ENCODE results near the gene APOL5.

DNA sequence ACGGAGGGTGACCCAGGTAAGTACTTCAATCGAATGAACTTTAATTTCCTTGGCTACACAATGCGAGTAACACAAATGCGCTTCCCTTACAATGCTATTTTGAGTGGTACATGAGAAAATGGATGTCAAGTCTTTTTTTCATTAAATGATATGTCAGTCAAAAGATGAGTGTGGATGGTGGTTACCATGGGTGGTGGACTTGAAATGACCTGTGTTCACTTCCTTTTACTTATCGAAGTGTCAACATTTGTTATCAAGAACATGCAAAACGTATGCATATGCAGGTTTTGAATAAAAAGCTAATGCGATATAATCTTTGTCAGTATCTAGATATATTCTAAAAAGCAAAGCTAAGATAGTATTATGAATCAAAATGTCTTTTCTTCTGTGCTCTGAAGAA, 8.8 kb upstream of the APOL5 start:
- TF ChIP-seq, protein P1, sequence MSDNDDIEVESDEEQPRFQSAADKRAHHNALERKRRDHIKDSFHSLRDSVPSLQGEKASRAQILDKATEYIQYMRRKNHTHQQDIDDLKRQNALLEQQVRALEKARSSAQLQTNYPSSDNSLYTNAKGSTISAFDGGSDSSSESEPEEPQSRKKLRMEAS (IDR thresholded peaks at IDR 0.05; ENCODE audit: low read depth, low read length) = no peak
- TF ChIP-seq, protein P2, sequence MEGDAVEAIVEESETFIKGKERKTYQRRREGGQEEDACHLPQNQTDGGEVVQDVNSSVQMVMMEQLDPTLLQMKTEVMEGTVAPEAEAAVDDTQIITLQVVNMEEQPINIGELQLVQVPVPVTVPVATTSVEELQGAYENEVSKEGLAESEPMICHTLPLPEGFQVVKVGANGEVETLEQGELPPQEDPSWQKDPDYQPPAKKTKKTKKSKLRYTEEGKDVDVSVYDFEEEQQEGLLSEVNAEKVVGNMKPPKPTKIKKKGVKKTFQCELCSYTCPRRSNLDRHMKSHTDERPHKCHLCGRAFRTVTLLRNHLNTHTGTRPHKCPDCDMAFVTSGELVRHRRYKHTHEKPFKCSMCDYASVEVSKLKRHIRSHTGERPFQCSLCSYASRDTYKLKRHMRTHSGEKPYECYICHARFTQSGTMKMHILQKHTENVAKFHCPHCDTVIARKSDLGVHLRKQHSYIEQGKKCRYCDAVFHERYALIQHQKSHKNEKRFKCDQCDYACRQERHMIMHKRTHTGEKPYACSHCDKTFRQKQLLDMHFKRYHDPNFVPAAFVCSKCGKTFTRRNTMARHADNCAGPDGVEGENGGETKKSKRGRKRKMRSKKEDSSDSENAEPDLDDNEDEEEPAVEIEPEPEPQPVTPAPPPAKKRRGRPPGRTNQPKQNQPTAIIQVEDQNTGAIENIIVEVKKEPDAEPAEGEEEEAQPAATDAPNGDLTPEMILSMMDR (IDR thresholded peaks at IDR 0.05 in 2 of 3, conservative IDR thresholded peaks at IDR 0.05 in 1 of 3; ENCODE audit: control insufficient read depth in 2 of 3, extremely low read depth in 1 of 3, insufficient read depth in 1 of 3, low read depth in 3 of 3, low read length in 3 of 3) = no peak
- TF ChIP-seq SREBF1 (IDR thresholded peaks at IDR 0.05; ENCODE audit: low read length) (no peak), IKZF2 (IDR thresholded peaks at IDR 0.05) (no peak), ATF3 (IDR thresholded peaks at IDR 0.05; ENCODE audit: borderline replicate concordance, extremely low read depth, low read depth, low read length) (no peak), ZNF274 (IDR thresholded peaks at IDR 0.05; ENCODE audit: insufficient read depth, insufficient read length) (no peak), RB1 (IDR thresholded peaks at IDR 0.05; ENCODE audit: borderline replicate concordance) (no peak), YY1 (IDR thresholded peaks at IDR 0.05; ENCODE audit: low read depth, low read length) (no peak), CBX5 (IDR thresholded peaks at IDR 0.05; ENCODE audit: low read depth) (no peak), ETV6 (conservative IDR thresholded peaks at IDR 0.05 in 1 of 2, IDR thresholded peaks at IDR 0.05 in 1 of 2; ENCODE audit: borderline replicate concordance in 1 of 2, low read depth in 1 of 2) (no peak), CBX3 (IDR thresholded peaks at IDR 0.05; ENCODE audit: borderline replicate concordance, low read depth) (no peak)
- TF ChIP-seq, protein P3, sequence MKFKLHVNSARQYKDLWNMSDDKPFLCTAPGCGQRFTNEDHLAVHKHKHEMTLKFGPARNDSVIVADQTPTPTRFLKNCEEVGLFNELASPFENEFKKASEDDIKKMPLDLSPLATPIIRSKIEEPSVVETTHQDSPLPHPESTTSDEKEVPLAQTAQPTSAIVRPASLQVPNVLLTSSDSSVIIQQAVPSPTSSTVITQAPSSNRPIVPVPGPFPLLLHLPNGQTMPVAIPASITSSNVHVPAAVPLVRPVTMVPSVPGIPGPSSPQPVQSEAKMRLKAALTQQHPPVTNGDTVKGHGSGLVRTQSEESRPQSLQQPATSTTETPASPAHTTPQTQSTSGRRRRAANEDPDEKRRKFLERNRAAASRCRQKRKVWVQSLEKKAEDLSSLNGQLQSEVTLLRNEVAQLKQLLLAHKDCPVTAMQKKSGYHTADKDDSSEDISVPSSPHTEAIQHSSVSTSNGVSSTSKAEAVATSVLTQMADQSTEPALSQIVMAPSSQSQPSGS (IDR thresholded peaks at IDR 0.05; ENCODE audit: low read length) = no peak

All from GM12878 (cell line).